ENCODE results near the gene KRTAP10-9.
"Not testable (repeated sequence)": the region's sequence is repeated elsewhere in the genome, so short reads cannot be mapped to it uniquely, and the experiment has no call there.

The KRTAP10-9 gene

GRCh38 chr21:44639331-44639655 lies 12.4 kb downstream of the KRTAP10-9 start:
- no peak for DNase-seq (ENCODE audit: low read depth in 3 of 3)

- no peak for DNase-seq (ENCODE audit: low read depth in 3 of 3)
Observed at GRCh38 chr21:44640761-44641160, 13.9 kb downstream of the KRTAP10-9 start.

- no peak for DNase-seq (ENCODE audit: low read depth in 3 of 3)
Observed at GRCh38 chr21:44643741-44644310, 16.9 kb downstream of the KRTAP10-9 start.

- no peak for DNase-seq (ENCODE audit: low read depth in 3 of 3)
Observed at GRCh38 chr21:44644878-44645277, 18.0 kb downstream of the KRTAP10-9 start.

DNA sequence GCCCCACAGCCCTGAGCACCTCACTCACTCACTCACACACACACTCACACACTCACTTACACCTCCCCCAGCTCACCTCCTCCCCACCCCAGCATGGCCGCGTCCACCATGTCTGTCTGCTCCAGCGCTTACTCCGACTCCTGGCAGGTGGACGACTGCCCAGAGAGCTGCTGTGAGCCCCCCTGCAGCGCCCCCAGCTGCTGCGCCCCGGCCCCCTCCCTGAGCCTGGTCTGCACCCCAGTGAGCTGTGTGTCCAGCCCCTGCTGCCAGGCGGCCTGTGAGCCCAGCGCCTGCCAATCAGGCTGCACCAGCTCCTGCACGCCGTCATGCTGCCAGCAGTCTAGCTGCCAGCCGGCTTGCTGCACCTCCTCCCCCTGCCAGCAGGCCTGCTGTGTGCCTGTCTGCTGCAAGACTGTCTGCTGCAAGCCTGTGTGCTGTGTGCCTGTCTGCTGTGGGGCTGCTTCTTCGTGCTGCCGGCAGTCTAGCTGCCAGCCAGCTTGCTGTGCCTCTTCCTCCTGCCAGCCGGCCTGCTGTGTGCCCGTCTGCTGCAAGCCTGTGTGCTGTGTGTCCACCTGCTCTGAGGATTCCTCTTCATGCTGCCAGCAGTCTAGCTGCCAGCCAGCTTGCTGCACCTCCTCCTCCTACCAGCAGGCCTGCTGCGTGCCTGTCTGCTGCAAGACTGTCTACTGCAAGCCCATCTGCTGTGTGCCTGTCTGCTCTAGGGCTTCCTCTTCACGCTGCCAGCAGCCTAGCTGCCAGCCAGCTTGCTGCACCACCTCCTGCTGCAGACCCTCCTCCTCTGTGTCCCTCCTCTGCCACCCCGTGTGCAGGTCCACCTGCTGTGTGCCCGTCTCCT lies 19.7 kb downstream of the KRTAP10-9 start, which contains the start of gene KRTAP10-11:
TSS of gene KRTAP10-11 (plus strand) at position 49 of the 856 bp plus-strand sequence. CDS start at position 94, 45 bp downstream.
- not testable (repeated sequence) for DNase-seq (ENCODE audit: low read depth in 3 of 3)

GRCh38 chr21:44647222-44647552 lies 20.3 kb downstream of the KRTAP10-9 start:
- DNase-seq (ENCODE audit: low read depth in 3 of 3): no peak

DNA sequence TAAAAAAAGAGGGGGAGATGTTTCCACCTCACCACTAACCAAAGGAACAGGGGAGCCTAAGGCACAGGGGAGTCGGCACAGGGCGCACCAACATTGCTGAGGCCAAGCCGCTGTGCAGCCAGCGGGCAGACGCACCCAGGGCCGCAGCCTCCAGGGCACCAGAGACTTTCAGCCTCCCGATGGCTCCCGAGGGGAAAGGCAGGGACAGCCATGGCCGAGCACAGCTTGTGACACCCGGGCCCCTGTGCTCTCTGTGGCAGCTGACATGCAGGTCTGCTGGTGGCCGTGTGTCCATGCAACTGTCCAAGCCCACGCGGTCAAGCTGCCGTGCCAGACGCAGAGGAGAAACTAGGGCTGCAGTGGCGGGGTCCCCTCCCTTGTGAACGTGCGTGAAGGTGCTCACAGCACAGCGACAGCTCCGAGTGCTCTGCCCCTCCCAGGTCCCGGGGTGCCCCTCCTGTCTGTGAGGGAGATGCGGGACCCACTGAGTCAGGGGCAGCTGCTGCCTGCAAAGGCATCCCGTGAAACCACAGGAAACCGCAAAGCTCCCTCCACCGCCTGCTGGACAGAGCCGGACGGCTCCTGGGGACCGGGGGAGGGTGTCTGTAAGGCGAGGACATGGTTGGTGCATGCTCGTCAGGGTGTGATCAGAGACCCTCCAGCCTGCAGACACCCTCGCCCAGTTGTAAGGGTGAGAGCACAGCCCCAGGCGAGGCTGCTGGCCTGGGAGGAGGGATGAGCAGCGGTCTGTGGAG lies 21.8 kb downstream of the KRTAP10-9 start:
- no peak for DNase-seq (ENCODE audit: low read depth in 3 of 3)

DNA sequence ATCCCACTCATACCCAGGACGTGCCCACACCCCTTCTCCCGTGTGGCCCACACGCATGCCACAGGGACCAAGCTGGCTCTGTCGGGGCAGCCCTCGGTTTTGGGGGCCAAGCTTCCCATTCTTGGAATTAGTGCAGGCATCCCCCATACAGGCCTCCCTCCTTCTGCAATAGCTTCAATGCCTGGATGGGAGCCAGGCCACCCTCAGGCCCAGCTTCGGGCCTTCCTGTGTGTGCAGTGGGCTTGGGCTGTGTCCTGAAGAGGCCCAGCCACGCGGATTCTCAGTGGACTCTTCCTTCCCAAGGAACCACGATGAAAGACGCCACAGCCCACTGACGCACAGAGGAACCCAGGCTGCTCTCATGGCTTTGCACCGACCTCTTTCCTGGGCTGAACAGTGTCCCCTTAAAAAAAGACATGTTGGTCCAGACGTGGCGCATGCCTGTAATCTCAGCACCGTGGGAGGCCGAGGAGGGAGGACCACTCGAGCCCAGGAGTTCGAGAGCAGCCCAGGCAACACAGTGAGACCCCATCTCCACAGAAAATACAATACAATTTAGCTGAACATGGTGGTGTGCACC lies 22.7 kb downstream of the KRTAP10-9 start:
- DNase-seq (ENCODE audit: low read depth in 3 of 3): no peak

DNA sequence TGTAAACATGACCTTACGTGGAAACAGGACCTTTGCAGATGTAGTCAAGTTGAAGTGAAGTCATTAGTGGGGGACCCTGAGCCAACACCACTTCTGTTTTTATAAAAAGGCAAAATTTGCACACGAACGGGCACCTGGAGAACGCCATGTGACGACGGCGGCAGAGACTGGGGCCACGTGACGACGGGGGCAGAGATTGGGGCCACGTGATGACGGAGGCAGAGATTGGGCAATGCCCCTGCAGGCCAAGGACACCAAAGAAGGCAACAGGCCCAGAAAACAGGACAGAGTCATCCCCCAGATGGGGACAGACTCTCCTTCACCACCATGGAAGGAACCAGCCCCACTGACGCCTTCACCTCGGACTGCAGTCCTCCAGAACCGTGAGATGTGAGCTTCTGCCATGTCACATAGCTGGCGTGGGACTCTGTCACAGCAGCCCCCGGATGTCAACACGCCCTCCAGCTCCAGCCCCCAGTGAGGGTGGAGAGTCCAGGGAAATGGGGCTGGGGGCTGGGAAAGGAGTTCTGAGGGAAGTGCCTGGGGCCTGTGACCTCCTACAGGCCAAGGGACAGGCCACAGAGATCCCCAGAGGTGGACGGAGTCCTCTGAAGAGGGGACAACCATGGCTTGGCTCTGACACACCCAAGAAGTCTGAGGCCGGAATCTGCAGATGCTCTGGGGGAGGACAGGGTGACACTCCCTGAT lies 23.5 kb downstream of the KRTAP10-9 start:
- no peak for DNase-seq (ENCODE audit: low read depth in 3 of 3)

DNA sequence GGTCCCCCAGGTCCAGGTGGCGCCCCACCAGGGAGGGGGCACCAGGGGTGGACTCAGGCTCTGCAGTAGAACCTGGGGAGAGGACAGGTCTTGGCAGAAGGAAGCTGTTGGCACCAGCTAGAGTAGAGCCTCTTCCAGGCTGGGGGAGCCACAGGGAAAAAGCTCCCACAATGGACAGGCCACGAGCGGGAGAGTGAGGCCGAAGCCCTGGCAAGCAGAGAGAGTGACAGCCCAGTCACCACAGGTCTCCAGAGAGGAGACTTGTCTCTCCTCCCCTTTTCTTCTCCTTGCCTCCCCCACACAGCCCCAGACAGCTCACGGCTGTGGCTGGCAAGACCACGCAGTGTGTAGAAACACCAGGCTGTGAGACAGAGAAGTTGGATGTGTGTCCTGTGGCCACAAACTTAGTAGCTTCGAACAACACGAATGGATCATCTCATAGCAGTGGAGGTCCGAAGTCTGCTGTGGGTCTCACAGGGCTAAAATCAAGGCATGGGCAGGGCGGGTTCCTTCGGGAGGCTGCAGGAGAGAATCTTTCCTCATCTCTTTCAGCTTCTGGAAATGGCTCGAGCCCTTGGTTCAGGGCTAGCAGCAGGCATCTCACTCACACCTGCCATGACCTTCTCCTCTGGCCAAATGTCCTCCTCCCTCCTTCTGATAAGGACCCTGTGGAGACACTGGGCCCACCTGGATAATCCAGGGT lies 24.2 kb downstream of the KRTAP10-9 start:
- DNase-seq (ENCODE audit: low read depth in 3 of 3): no peak

GRCh38 chr21:44653123-44653522 lies 26.2 kb downstream of the KRTAP10-9 start:
- no peak for DNase-seq (ENCODE audit: low read depth in 3 of 3)

DNA sequence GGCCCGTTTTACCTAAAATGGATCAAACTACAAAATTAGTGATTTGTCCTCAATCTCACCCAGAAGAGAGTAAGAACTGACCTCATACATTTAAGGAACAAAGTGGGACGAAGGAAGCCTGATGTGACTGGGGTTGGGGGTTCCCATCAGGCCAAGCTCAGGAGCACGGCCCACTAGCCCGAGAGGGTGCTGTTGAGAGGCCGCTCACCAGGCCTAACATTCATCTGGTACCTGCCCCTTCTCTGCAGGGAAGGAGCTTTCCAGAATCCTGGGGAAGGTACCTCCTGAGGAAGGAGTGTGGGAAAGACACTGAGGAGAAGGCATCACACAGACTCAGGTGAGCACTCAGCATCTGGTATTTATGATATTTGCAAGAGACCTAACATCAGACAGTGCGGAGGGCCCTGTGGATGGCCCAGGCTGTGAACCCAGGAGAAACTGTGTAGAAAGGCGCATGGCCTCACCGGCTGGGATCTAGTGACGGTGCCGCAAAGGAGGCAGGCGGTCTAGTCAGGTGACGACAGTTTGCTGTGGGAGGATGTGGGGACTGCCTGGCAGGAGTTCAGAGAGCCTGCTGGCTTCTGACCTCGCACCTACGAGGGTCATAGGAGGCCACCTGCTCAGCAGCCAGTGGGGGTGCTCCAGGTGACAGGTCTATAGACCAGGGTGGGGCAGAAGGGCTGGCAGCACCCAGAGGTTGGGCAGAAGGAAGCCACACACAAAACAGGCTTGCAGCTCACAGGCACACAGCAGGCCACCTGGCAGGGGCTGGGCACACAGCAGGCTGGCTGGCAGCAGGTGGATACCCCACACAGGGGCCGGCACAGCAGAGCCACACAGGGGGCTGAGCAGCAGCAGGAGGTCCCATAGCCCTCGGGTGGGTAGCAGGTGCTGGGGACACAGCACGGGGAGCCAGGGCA lies 27.0 kb downstream of the KRTAP10-9 start:
- no peak for DNase-seq (ENCODE audit: low read depth in 3 of 3)

- DNase-seq (ENCODE audit: low read depth in 3 of 3): no peak
Observed at GRCh38 chr21:44654576-44655175, 27.8 kb downstream of the KRTAP10-9 start, which contains the start of gene KRTAP12-4. KRTAP12-4 (minus strand) TSS chr21:44654659; CDS start chr21:44654614, 45 bp downstream.

DNA sequence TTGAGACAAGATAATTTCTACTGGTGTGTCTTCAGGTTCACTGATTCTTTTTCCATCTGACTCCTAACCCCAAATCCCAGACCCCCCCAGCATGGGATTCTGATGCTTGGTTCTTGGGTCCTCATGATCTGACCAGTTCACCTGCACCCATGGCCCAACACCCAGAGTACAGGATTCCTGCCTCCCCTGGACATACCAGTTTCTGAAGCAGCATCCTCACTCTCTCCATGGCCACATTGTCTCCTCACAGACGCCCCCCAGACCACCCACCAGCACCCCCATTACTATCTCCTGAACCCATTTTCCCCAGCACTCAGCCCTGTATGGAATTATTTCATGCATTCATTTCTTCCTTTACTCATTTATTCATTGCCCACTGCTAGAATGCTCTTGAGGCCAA lies 30.0 kb downstream of the KRTAP10-9 start:
- no peak for DNase-seq (ENCODE audit: low read depth in 3 of 3)

DNA sequence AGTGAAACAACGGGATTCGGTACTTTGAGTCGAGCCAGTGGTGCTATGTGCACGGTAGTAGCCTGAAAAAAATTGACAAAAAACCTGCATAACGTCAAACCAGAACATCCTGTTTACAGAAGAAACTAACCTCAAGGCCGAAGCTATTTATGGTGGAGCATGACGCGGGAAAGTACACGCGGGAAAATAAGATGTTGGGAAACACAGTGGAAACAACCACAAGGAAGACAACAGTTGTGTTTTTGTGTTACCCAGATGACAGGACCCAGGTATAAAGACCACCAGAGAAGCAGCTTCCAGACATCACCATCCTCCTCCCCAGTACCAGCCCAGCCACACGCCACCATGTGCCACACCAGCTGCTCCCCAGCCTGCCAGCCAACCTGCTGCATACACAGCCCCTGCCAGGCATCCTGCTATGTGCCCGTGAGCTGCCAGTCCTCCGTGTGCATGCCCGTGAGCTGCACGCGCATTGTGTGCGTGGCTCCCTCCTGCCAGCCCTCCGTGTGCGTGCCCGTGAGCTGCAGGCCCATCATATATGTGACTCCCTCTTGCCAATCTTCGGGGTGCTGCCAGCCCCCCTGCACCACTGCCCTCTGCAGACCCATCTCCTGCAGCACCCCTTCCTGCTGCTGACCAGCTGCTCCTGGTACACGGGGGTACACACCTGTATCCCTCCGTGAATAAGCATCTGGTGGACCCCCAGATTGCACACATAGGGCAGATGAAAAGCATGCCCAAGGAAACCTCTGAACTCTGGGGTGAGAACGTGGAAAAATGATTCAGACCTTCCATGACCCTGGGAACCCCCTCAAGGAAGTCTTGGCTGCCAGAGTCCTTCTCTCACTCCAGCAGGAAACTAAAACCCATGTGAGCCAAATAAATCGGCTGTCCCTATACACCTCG lies 31.0 kb downstream of the KRTAP10-9 start, which contains the start of gene KRTAP12-3:
TSS of gene KRTAP12-3 (plus strand) at position 298 of the 906 bp plus-strand sequence. CDS start at position 346, 48 bp downstream.
- DNase-seq (ENCODE audit: low read depth in 3 of 3): no peak

GRCh38 chr21:44658541-44658910 lies 31.6 kb downstream of the KRTAP10-9 start:
- DNase-seq (ENCODE audit: low read depth in 3 of 3): no peak

- DNase-seq (ENCODE audit: low read depth in 3 of 3): no peak
Observed at GRCh38 chr21:44658913-44659595, 32.2 kb downstream of the KRTAP10-9 start.

- DNase-seq (ENCODE audit: low read depth in 3 of 3): not testable (repeated sequence)
Observed at GRCh38 chr21:44661567-44661966, 34.7 kb downstream of the KRTAP10-9 start.
